Tibial nerve (tissue), 3 donors: ENCODE data around the gene NFAT5.

Experiments used
- POLR2A ChIP-seq, 2 donors: fragments of 450-650 bp; IDR thresholded peaks; one replicate each; pipeline ENCODE4 v1.6.1; 2017; ENCODE audit warnings: antibody characterized with exemption in 2 of 2, mild to moderate bottlenecking in 2 of 2, moderate library complexity in 2 of 2
- TF ChIP-seq, protein P1 (sequence below), 5 experiments: fragments of 200-600 bp in 3 of 5; fragments of 450-650 bp in 2 of 5; sonication (generic) in 3 of 5; IDR thresholded peaks; one replicate each; pipeline ENCODE4 v1.5.1; 2016 to 2019; ENCODE audit warnings: antibody characterized with exemption in 5 of 5, mild to moderate bottlenecking in 3 of 5, moderate library complexity in 2 of 5

DNA sequence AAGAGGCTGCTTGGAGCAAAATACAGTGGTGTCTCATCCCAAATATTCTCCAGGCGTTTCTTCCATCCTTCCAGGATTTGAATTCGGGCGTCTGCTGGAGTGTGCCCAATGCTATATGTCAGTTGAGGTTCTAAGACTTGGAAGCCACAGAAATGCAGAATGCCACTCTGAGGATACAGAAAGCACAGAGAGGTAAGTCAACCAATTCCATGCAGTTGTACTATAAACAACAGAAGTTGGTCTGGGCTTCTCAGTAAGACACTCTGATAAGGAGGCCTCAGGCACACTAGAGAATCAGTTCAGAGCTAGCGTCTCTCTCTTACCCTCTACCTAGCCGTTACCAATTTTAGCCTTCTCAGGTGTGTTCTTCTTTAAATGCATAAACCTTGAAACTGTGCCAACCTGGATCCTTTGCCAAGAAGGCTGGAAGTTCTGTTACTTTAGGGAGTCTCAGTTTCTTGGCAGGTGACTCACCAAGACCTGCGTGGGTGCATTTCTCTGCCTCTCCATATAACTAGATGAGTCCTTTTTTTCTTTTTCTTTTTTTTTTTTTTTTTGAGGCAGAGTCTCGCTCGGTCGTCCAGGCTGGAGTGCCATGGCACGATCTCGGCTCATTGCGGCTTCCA, 145.5 kb downstream of the NFAT5 start:
- TF ChIP-seq, protein P1, sequence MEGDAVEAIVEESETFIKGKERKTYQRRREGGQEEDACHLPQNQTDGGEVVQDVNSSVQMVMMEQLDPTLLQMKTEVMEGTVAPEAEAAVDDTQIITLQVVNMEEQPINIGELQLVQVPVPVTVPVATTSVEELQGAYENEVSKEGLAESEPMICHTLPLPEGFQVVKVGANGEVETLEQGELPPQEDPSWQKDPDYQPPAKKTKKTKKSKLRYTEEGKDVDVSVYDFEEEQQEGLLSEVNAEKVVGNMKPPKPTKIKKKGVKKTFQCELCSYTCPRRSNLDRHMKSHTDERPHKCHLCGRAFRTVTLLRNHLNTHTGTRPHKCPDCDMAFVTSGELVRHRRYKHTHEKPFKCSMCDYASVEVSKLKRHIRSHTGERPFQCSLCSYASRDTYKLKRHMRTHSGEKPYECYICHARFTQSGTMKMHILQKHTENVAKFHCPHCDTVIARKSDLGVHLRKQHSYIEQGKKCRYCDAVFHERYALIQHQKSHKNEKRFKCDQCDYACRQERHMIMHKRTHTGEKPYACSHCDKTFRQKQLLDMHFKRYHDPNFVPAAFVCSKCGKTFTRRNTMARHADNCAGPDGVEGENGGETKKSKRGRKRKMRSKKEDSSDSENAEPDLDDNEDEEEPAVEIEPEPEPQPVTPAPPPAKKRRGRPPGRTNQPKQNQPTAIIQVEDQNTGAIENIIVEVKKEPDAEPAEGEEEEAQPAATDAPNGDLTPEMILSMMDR (IDR thresholded peaks at IDR 0.05) = no peak
- TF ChIP-seq POLR2A (IDR thresholded peaks at IDR 0.05) = no peak
